Large intestine (tissue), 12 donors: ENCODE measurements around the gene MAPKAPK2. TPM values are rescaled to one million over a fixed set of nuclear protein-coding genes. Genes with fewer than 3 reads are reported as not detected.
"Not testable (repeated sequence)": the region's sequence is repeated elsewhere in the genome, so short reads cannot be mapped to it uniquely, and the experiment has no call there.

Experiments
- DNase-seq, 2 donors: peaks; one replicate each; pipeline versions ENCODE4 v3.0.0 to v3.0.0-alpha.2; 2013
- H3K27ac ChIP-seq: one replicate; pipeline ENCODE4 v1.5.1; 2013; ENCODE audit warnings: low read length
- H3K27me3 ChIP-seq: 2 replicates; pipeline ENCODE4 v1.6.1; 2013; ENCODE audit warnings: low read length; ENCODE audit not compliant: control insufficient read depth, insufficient read depth
- H3K36me3 ChIP-seq: 2 replicates; pipeline ENCODE4 v1.6.1; 2013; ENCODE audit warnings: low read length; ENCODE audit not compliant: control insufficient read depth, insufficient read depth
- H3K4me1 ChIP-seq: one replicate; pipeline ENCODE4 v1.6.1; 2013; ENCODE audit warnings: low read length; ENCODE audit not compliant: control insufficient read depth, insufficient read depth
- H3K4me3 ChIP-seq: one replicate; pipeline ENCODE4 v1.5.1; 2013; ENCODE audit warnings: low read length
- H3K9me3 ChIP-seq: one replicate; pipeline ENCODE4 v1.6.1; 2013; ENCODE audit warnings: mild to moderate bottlenecking, low read depth, low read length, moderate library complexity; ENCODE audit not compliant: control insufficient read depth
- WGBS: methylation state at CpG from one replicate; pipeline ENCODE4 v1.1.5; 2013; ENCODE audit warnings: low lambda C conversion rate; ENCODE audit not compliant: insufficient coverage; 5-methylcytosine and 5-hydroxymethylcytosine counted together
- long read RNA-seq, 11 donors: transcript quantifications; one replicate each; lab custom pipeline, GENCODE V29; 2026
- polyA plus RNA-seq: library from polyadenylated mRNA; unstranded; fragments of 120-200 nt; gene quantifications from one replicate; pipeline ENCODE4 v1.2.1, GENCODE V29; 2013

MAPKAPK2 gene
- 79.6 TPM for polyA plus RNA-seq
- long read RNA-seq, donor 1, transcript MAPKAPK2-202 (10 exons, 2,961 nt) = major isoform, 13 of 36 reads
- long read RNA-seq, donor 1, partial matches to known transcripts = 23 of 36 reads
- long read RNA-seq, donor 1, other reads (novel, unspliced or antisense) = 0 of 36 reads
- long read RNA-seq, donor 2, transcript MAPKAPK2-202 (10 exons, 2,961 nt) = major isoform, 27 of 27 reads
- long read RNA-seq, donor 2, partial matches to known transcripts = 0 of 27 reads
- long read RNA-seq, donor 2, other reads (novel, unspliced or antisense) = 0 of 27 reads
- long read RNA-seq, donor 3 = 0 reads
- long read RNA-seq, donor 4, partial matches to known transcripts = 0 of 1 reads
- long read RNA-seq, donor 4, other reads (novel, unspliced or antisense) = 0 of 1 reads
- long read RNA-seq, donor 5, transcript MAPKAPK2-202 (10 exons, 2,961 nt) = major isoform, 9 of 9 reads
- long read RNA-seq, donor 5, partial matches to known transcripts = 0 of 9 reads
- long read RNA-seq, donor 5, other reads (novel, unspliced or antisense) = 0 of 9 reads
- long read RNA-seq, donor 6, transcript MAPKAPK2-202 (10 exons, 2,961 nt) = major isoform, 15 of 16 reads
- long read RNA-seq, donor 6, partial matches to known transcripts = 0 of 16 reads
- long read RNA-seq, donor 6, other reads (novel, unspliced or antisense) = 0 of 16 reads
- long read RNA-seq, donor 7, transcript MAPKAPK2-202 (10 exons, 2,961 nt) = major isoform, 9 of 25 reads
- long read RNA-seq, donor 7, partial matches to known transcripts = 15 of 25 reads
- long read RNA-seq, donor 7, other reads (novel, unspliced or antisense) = 0 of 25 reads
- long read RNA-seq, donor 8, transcript MAPKAPK2-202 (10 exons, 2,961 nt) = major isoform, 20 of 37 reads
- long read RNA-seq, donor 8, partial matches to known transcripts = 17 of 37 reads
- long read RNA-seq, donor 8, other reads (novel, unspliced or antisense) = 0 of 37 reads
- long read RNA-seq, donor 9, transcript MAPKAPK2-202 (10 exons, 2,961 nt) = major isoform, 13 of 15 reads
- long read RNA-seq, donor 9, partial matches to known transcripts = 0 of 15 reads
- long read RNA-seq, donor 9, other reads (novel, unspliced or antisense) = 0 of 15 reads
- long read RNA-seq, donor 10, transcript MAPKAPK2-202 (10 exons, 2,961 nt) = major isoform, 31 of 40 reads
- long read RNA-seq, donor 10, partial matches to known transcripts = 6 of 40 reads
- long read RNA-seq, donor 10, other reads (novel, unspliced or antisense) = 0 of 40 reads
- long read RNA-seq, donor 11, transcript MAPKAPK2-202 (10 exons, 2,961 nt) = major isoform, 14 of 51 reads
- long read RNA-seq, donor 11, partial matches to known transcripts = 36 of 51 reads
- long read RNA-seq, donor 11, other reads (novel, unspliced or antisense) = 0 of 51 reads

- peak; percentile 70 to 73 for DNase-seq
- peak within 1 kb of the TSS; percentile 91 for H3K4me3 ChIP-seq
- H3K9me3 ChIP-seq = no peaks in the 10 kb centered on the region
- peaks cover 3% of the 10 kb centered on the region for H3K36me3 ChIP-seq
- H3K4me1 ChIP-seq = peaks cover 48% of the 10 kb centered on the region
- H3K27ac ChIP-seq = peak within 1 kb of the TSS; percentile 94
- no peaks in the 10 kb centered on the region for H3K27me3 ChIP-seq
- no CpG with 5 or more reads among the region's 82 CpGs for WGBS
These were observed at the start of gene MAPKAPK2 for GRCh38 chr1:206684478-206685333. Gene MAPKAPK2 (plus strand): TSS chr1:206684905. CDS start chr1:206685230, 325 bp downstream.

GRCh38 chr1:206635080-206635977 is 49.4 kb upstream of the MAPKAPK2 start, which contains the start of gene DYRK3:
Gene DYRK3 (plus strand): TSS chr1:206635536. CDS start chr1:206635704, 168 bp downstream.
- Histone ChIP-seq H3K9me3 (no peaks in the 10 kb centered on the region), H3K4me1 (peaks cover 17% of the 10 kb centered on the region), H3K4me3 (peak within 1 kb of the TSS; percentile 53), H3K27me3 (peaks cover 14% of the 10 kb centered on the region), H3K27ac (peak within 1 kb of the TSS; percentile 3), H3K36me3 (no peaks in the 10 kb centered on the region)
- peak; percentile 93 to 96 for DNase-seq
- no CpG with 5 or more reads among the region's 84 CpGs for WGBS

- Histone ChIP-seq H3K36me3 (no peaks in the 10 kb centered on the region), H3K9me3 (no peaks in the 10 kb centered on the region), H3K27ac (no peak overlapping the region), H3K4me3 (peak overlapping the region; percentile 53), H3K4me1 (peaks cover 17% of the 10 kb centered on the region), H3K27me3 (peaks cover 14% of the 10 kb centered on the region)
- 8% methylated on average over 2 of the region's 14 CpGs for WGBS
- DNase-seq = peak in 1 of 2 donors; percentile 22
These were observed 48.7 kb upstream of the MAPKAPK2 start for GRCh38 chr1:206635978-206636345.

- Histone ChIP-seq H3K4me3 (peak overlapping the region; percentile 53), H3K9me3 (no peaks in the 10 kb centered on the region)
- DNase-seq = no peak
These were observed 48.0 kb upstream of the MAPKAPK2 start for GRCh38 chr1:206636671-206637070.

GRCh38 chr1:206637605-206638004 is 47.1 kb upstream of the MAPKAPK2 start:
- H3K4me3 ChIP-seq = no peak overlapping the region
- no peaks in the 10 kb centered on the region for H3K9me3 ChIP-seq
- H3K36me3 ChIP-seq = no peaks in the 10 kb centered on the region
- no peak overlapping the region for H3K27ac ChIP-seq
- H3K27me3 ChIP-seq = peaks cover 14% of the 10 kb centered on the region
- H3K4me1 ChIP-seq = peaks cover 17% of the 10 kb centered on the region
- DNase-seq = no peak

More at GRCh38 chr1:206636671-206637070, 48.0 kb upstream of the MAPKAPK2 start:
- H3K27me3 ChIP-seq = peaks cover 14% of the 10 kb centered on the region
- no peak overlapping the region for H3K27ac ChIP-seq
- WGBS = 61% methylated on average over 2 of the region's 4 CpGs
- no peaks in the 10 kb centered on the region for H3K36me3 ChIP-seq
- peaks cover 17% of the 10 kb centered on the region for H3K4me1 ChIP-seq

- not testable (repeated sequence) for H3K4me1 ChIP-seq, H3K36me3 ChIP-seq, H3K9me3 ChIP-seq, DNase-seq, H3K4me3 ChIP-seq, H3K27me3 ChIP-seq, H3K27ac ChIP-seq
- WGBS = no CpG with 5 or more reads among the region's 2 CpGs
These were observed 42.6 kb upstream of the MAPKAPK2 start for GRCh38 chr1:206642074-206642473.

- Histone ChIP-seq H3K4me3 (no peak overlapping the region), H3K36me3 (peaks cover 4% of the 10 kb centered on the region), H3K27ac (no peak overlapping the region), H3K27me3 (no peaks in the 10 kb centered on the region), H3K9me3 (no peaks in the 10 kb centered on the region), H3K4me1 (no peaks in the 10 kb centered on the region)
- WGBS = no CpG with 5 or more reads among the region's 3 CpGs
- DNase-seq = no peak
These were observed 41.5 kb upstream of the MAPKAPK2 start for GRCh38 chr1:206643118-206643698.

- Histone ChIP-seq H3K4me1 (no peaks in the 10 kb centered on the region), H3K27ac (no peak overlapping the region), H3K27me3 (no peaks in the 10 kb centered on the region), H3K36me3 (peaks cover 4% of the 10 kb centered on the region), H3K9me3 (no peaks in the 10 kb centered on the region), H3K4me3 (no peak overlapping the region)
- no peak for DNase-seq
- WGBS = no CpG with 5 or more reads among the region's 1 CpG
These were observed 38.2 kb upstream of the MAPKAPK2 start for GRCh38 chr1:206646504-206646903.
